OCI-LY7 (cell line): ENCODE data around the gene BRICD5. TPM values are rescaled to one million over a fixed set of nuclear protein-coding genes. Genes with fewer than 3 reads are reported as not detected.

Experiments used
- BruUV-seq: library from RNA; stranded (reverse); fragments of 400-500 nt; replicated peaks from 2 replicates; lab custom pipeline; 2021; lab: Mats Ljungman, UMichigan
- CTCF ChIA-PET: fragments of 300-600 bp; sonication (Branson Sonifier 250); formaldehyde crosslinking; loops from one replicate; lab custom pipeline; 2022; ENCODE audit warnings: antibody characterized with exemption; ENCODE audit not compliant: unreplicated experiment; lab: Charles Lee
- POLR2A ChIA-PET: fragments of 300-600 bp; sonication (Branson Sonifier 250); formaldehyde crosslinking; loops from one replicate; lab custom pipeline; 2022; ENCODE audit warnings: antibody characterized with exemption; lab: Charles Lee
- DNase-seq: peaks from one replicate; pipeline ENCODE4 v3.0.0-alpha.2; 2015; ENCODE audit warnings: low spot score
- H2AFZ ChIP-seq: fragments of 200-600 bp; sonication (generic), shearing (Covaris generic); 2 replicates; pipeline ENCODE4 v1.6.1; 2014; ENCODE audit warnings: mild to moderate bottlenecking, antibody characterized with exemption, low read length, moderate library complexity
- H3K27ac ChIP-seq: fragments of 200-600 bp; sonication (generic); 2 replicates; pipeline ENCODE4 v1.5.1; 2014; ENCODE audit warnings: mixed run types, low read depth, mild to moderate bottlenecking, moderate library complexity, low read length, inconsistent platforms; ENCODE audit not compliant: poor library complexity, severe bottlenecking
- H3K36me3 ChIP-seq: fragments of 200-600 bp; sonication (generic); 2 replicates; pipeline ENCODE4 v1.6.1; 2014; ENCODE audit warnings: mild to moderate bottlenecking, antibody characterized with exemption, low read length, moderate library complexity, mixed read lengths; ENCODE audit not compliant: insufficient read depth
- H3K4me1 ChIP-seq: fragments of 200-600 bp; sonication (generic); 2 replicates; pipeline ENCODE4 v1.5.1; 2014; ENCODE audit warnings: mild to moderate bottlenecking, low read length; ENCODE audit not compliant: insufficient read depth, poor library complexity, severe bottlenecking
- H3K4me2 ChIP-seq: fragments of 200-600 bp; sonication (generic); 2 replicates; pipeline ENCODE4 v1.6.1; 2014; ENCODE audit warnings: mild to moderate bottlenecking, low read length
- H3K4me3 ChIP-seq: fragments of 200-600 bp; sonication (generic); 2 replicates; pipeline ENCODE4 v1.5.1; 2014; ENCODE audit warnings: mild to moderate bottlenecking, low read depth, low read length; ENCODE audit not compliant: poor library complexity, severe bottlenecking
- H3K79me2 ChIP-seq: fragments of 200-600 bp; sonication (generic); 2 replicates; pipeline ENCODE4 v1.6.1; 2016; ENCODE audit warnings: low read depth, mild to moderate bottlenecking, low read length, moderate library complexity, mixed read lengths; ENCODE audit not compliant: insufficient read depth
- H3K9me2 ChIP-seq: fragments of 200-600 bp; sonication (generic); 2 replicates; pipeline ENCODE4 v1.6.1; 2016; ENCODE audit warnings: mild to moderate bottlenecking, low read length, mixed read lengths; ENCODE audit not compliant: insufficient read depth
- H3K9me3 ChIP-seq: fragments of 200-600 bp; sonication (generic); 2 replicates; pipeline ENCODE4 v1.6.1; 2014; ENCODE audit warnings: mild to moderate bottlenecking, mixed run types, low read length, mixed read lengths
- H4K20me1 ChIP-seq: fragments of 200-600 bp; sonication (generic); 2 replicates; pipeline ENCODE4 v1.6.1; 2014; ENCODE audit warnings: mild to moderate bottlenecking, antibody characterized with exemption, low read length, moderate library complexity, mixed read lengths; ENCODE audit not compliant: insufficient read depth
- CTCF ChIP-seq: fragments of 200-600 bp; sonication (generic); conservative IDR thresholded peaks from 2 replicates; pipeline ENCODE4 v1.5.1; 2014; ENCODE audit warnings: mild to moderate bottlenecking, antibody characterized with exemption, low read length, moderate library complexity, mixed read lengths
- EZH2phosphoT487 ChIP-seq: fragments of 200-600 bp; sonication (generic); IDR thresholded peaks from 2 replicates; pipeline ENCODE4 v1.6.1; 2018; ENCODE audit warnings: low read depth, borderline replicate concordance, mild to moderate bottlenecking, mixed run types, antibody characterized with exemption, low read length, moderate library complexity, mixed read lengths
- intact Hi-C: fragments of 100-400 bp; cut with micrococcal nuclease; formaldehyde crosslinking; loops from one replicate; pipeline ENCODE4 v1.10.0; 2022; ENCODE audit not compliant: unreplicated experiment
- total RNA-seq, 2 experiments: library from RNA; depleted of rRNA in 1 of 2; stranded (reverse); fragments of >200 nt in 1 of 2; shearing (Covaris generic) in 1 of 2; gene quantifications; 2 replicates each; pipeline ENCODE4 v1.2.3, GENCODE V29; 2014 to 2022

BRICD5 gene
- total RNA-seq, 2 experiments from 2014 or later: 30.4 to 31.7 TPM

GRCh38 chr16:2170587-2171435 is 39.9 kb downstream of the BRICD5 start:
- Histone ChIP-seq H3K9me2 (no peaks in the 10 kb centered on the region), H3K9me3 (no peaks in the 10 kb centered on the region), H2AFZ (no peak overlapping the region), H3K79me2 (no peaks in the 10 kb centered on the region), H3K4me3 (no peak overlapping the region), H4K20me1 (no peaks in the 10 kb centered on the region), H3K4me1 (no peaks in the 10 kb centered on the region), H3K4me2 (no peak overlapping the region), H3K36me3 (peaks cover 55% of the 10 kb centered on the region), H3K27ac (no peak overlapping the region)
- intact Hi-C loops: no loop called here
- TF ChIP-seq CTCF (no peak), EZH2phosphoT487 (no peak)
- CTCF ChIA-PET: no interaction called here
- POLR2A ChIA-PET: no interaction called here
- no peak for DNase-seq
- no TSS peak for BruUV-seq

GRCh38 chr16:2170080-2170479 is 40.6 kb downstream of the BRICD5 start:
- POLR2A ChIA-PET: no interaction called here
- CTCF ChIA-PET: no interaction called here
- H4K20me1 ChIP-seq: no peaks in the 10 kb centered on the region
- no TSS peak for BruUV-seq
- H3K4me2 ChIP-seq: no peak overlapping the region
- H3K9me2 ChIP-seq: no peaks in the 10 kb centered on the region
- DNase-seq: no peak
- H3K9me3 ChIP-seq: no peaks in the 10 kb centered on the region
- no peaks in the 10 kb centered on the region for H3K79me2 ChIP-seq
- TF ChIP-seq CTCF: no peak
- H3K27ac ChIP-seq: no peak overlapping the region
- no peaks in the 10 kb centered on the region for H3K4me1 ChIP-seq
- H3K4me3 ChIP-seq: no peak overlapping the region
- H3K36me3 ChIP-seq: peaks cover 55% of the 10 kb centered on the region
- intact Hi-C loops: no loop called here
- H2AFZ ChIP-seq: no peak overlapping the region

GRCh38 chr16:2167068-2167638 is 43.5 kb downstream of the BRICD5 start:
- intact Hi-C loops: no loop called here
- Histone ChIP-seq H3K79me2 (peaks cover 4% of the 10 kb centered on the region; the same call in 1 of the 2 replicates), H3K27ac (no peak overlapping the region), H3K9me3 (0 out of 2 replicates have a peak, but pooled peaks cover 8% of the 10 kb centered on the region), H3K4me1 (no peaks in the 10 kb centered on the region), H4K20me1 (no peaks in the 10 kb centered on the region), H3K4me2 (no peak overlapping the region), H3K9me2 (no peaks in the 10 kb centered on the region), H3K4me3 (no peak overlapping the region), H3K36me3 (peaks cover 58% of the 10 kb centered on the region), H2AFZ (no peak overlapping the region)
- CTCF ChIA-PET: no interaction called here
- DNase-seq: no peak
- TF ChIP-seq EZH2phosphoT487: no peak
- no peak for TF ChIP-seq CTCF
- no TSS peak for BruUV-seq
- POLR2A ChIA-PET: no interaction called here
